HG02884 (cell line): ENCODE results near the gene LBX1.

Experiments used
- ATAC-seq: cut with Tn5 transposase; IDR thresholded peaks from one replicate; pipeline ENCODE4 v1.9.1; 2021; ENCODE audit warnings: mild to moderate bottlenecking, moderate library complexity; ENCODE audit not compliant: unreplicated experiment

LBX1 gene

GRCh38 chr10:101226491-101227428 is 2.5 kb downstream of the LBX1 start:
- no peak for ATAC-seq

GRCh38 chr10:101225846-101226421 is 3.3 kb downstream of the LBX1 start:
- ATAC-seq: no peak

DNA sequence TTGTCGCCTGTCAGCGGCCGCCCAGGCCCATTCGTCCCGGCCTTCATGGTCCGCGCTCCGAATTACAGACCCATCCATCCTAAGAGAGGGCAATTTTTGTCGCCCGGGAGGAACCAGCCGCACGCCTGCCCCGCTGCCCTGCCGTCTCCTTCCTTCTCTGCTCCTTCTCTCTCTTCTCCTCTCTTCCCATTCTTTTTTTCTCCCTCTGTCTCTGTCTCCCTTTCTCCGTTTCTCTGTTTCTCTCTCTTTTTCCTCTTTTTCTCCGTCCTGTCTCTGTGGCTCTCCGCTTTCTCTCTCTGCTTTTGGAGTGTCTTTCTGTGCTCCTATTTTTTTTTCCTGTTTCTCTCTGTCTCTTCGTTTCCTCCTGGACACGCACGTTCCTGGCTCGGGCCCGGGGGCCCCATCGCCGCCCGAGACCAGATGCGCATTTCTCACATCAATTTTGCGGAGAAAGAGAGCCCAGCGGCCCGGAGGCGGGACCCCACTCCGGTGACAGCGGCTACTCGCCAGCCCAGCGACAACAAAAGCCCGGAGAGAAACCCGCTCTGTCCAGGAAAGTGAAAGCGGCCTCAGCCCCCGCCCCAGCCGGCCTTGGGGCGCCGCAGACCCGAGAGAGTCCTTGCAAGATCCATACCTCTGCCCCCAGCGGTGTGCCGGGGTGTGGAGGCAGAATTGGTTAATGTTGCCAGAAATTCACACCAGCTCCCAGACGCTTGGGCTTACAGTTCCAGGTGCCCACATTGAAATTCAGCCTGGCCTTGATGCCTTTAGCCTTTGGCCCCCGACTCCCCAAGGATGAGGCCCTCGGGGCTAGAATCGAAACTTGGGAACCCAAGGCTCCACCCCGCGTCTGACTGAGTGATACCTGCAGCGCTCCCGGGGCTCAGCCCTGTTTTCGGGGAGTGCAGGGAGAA is 4.1 kb downstream of the LBX1 start:
- no peak for ATAC-seq

GRCh38 chr10:101224060-101224909 is 5.0 kb downstream of the LBX1 start:
- ATAC-seq: no peak

GRCh38 chr10:101223274-101224059 is 5.8 kb downstream of the LBX1 start:
- no peak for ATAC-seq

DNA sequence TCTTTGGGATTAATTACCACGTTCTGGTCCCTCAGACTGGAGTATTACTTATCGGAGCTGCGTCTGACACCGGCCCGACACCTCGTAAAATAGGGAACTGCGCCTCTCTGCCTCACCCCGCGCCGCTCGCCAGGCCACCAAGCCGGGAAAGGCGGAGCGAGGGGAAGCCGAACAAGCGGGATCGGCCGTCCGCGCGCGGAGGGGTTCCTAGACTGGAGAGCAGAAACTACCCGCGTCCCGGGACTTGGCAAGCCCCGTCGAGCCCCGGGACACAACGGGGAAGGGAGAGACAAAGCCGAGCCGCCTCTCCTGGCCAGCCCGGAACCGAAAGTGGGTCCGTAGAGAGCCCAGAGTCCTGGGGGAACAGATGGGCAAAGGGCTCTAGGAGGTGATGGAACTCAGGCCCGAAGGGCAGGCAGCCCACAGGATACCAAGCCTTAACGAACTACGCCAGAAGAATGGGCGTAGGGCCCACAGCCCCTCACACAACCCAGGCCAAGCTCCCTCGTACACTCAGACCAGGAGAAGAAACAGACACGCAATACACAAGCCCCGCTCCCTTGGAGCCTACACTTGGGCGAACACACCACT is 6.5 kb downstream of the LBX1 start:
- ATAC-seq: no peak

GRCh38 chr10:101221963-101222531 is 7.2 kb downstream of the LBX1 start:
- no peak for ATAC-seq

DNA sequence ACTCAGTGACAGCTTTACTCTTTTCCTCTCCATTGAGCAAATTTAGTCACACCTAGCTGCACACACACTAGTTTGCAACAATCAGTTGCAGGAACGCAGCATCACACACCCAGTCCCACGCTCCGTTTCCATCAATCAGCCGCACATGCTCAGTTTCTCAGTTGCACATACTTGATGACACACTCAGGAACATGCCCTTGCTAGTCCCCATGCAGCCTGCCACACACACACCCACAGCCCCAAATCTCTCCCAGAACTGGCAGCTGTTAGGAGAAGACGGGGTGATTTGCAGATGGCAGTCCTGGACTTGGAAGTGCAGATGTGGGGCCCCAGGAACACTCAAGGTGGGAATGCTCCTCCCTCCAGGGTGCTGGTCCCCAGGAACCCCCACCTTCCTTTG is 7.7 kb downstream of the LBX1 start:
- ATAC-seq: no peak

DNA sequence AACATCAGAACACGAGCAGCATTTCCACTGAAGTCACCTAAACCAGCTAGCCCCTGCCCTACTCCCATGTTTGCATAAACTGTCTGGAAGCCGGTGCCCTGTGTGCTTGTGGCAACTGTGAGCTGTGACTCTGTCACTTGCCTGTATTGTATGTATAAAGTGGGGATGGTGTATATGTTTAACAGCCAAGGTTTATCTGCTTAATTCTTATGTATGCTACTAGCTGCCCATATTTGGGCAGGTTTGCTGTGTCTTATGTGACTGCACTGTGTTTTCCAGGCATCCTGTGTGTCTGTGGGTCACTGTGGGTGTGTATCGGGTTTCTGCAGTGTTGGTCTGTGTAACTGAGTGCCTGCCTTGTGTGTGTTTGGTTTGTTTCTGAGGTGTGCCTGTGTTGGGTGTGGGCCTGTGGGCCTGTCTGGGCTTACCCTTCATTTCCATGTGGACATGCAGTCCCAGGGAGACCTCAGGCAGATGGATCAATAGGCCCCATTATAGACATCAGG is 9.3 kb downstream of the LBX1 start:
- ATAC-seq: no peak

DNA sequence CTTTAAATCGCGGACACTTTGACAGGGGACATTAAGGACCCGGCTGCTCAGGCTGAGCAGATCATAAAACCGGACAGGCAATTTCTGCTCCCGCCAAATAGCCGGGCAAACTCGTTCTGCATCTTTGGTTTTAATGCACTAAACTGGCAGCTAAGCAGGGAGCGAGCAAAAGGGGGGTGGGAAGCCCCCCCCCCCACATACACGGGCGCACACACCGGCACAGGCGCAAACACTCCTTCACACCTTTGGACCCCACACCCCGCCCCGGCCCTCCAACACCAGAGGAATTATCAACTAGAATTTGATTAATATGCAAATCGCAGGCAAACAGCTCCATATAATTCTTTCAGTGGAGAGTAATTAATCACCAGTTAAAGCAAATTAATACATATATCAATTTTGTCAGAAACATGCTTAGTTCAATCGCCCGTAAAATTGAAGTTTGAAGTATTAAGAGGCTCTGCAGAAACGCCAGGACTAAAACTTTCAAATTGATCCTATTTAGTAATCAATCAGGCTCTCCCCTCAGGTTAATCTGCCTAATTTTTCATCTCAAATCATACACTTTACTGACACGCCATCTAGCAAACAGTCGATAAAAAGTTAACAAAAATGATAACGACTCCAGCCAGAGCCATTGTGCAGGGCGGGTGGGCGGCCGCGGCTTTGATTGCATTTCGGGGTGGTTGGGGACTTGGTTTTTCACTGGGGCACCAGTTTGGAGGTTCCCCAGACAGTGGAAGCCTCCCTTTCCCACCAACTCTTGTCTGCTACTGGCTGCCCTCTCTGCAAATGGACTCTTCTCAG is 9.9 kb downstream of the LBX1 start:
- no peak for ATAC-seq

DNA sequence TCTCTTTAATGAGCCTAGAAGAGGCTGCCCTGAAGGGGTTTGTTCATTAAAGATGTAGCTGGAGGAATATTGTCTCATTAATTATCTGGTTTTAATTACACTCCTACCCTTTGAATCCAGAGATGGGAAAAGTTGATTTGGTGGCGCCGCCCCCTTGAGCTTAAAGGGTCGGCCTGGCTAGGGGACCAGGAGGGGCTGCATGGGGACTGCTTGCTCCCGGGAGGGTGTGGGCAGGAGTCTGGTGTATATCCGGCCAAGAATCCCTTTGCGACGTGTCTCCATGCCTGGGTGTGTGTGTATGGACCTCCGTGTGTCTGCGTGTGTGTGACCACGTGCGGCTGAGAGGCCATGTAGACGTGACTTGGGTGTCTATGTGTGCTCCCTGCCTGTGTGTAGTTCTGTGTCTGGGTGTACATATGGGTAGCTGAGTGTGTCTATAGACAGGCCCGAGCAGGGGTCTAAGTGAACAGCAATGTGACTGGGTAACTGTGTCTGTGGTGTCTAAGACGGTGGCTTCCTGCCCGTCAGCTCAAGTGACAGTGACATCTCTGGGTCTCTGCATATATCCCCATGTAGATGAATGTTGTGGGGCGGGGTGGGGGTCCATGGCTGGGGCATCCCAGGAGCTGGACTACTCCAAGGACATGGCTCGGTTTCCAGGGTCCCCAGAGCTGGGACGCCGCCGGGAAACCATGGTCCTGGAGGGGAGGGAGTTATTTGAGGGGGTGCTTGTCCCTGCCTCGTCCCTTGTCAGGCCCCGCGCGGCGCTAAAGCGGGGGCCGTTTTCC is 10.7 kb downstream of the LBX1 start:
- ATAC-seq: no peak

- no peak for ATAC-seq
Observed at GRCh38 chr10:101217450-101218281, 11.6 kb downstream of the LBX1 start.

- ATAC-seq: no peak
Observed at GRCh38 chr10:101217044-101217425, 12.2 kb downstream of the LBX1 start.

- no peak for ATAC-seq
Observed at GRCh38 chr10:101216207-101217043, 12.8 kb downstream of the LBX1 start.
